Epithelial cell of proximal tubule (primary cell): ENCODE data around the gene QDPR. TPM values are rescaled to one million over a fixed set of nuclear protein-coding genes. Genes with fewer than 3 reads are reported as not detected.

Experiments
- DNase-seq: peaks from one replicate; pipeline ENCODE4 v3.0.0-alpha.2; 2011; ENCODE audit warnings: low read depth
- H3K4me3 ChIP-seq: 2 replicates; pipeline ENCODE4 v1.5.1; 2011; ENCODE audit warnings: low read depth, mild to moderate bottlenecking, low read length
- total RNA-seq: library from RNA; depleted of rRNA; stranded (reverse); fragments of >200 nt; gene quantifications from 2 replicates; pipeline ENCODE4 v1.2.3, GENCODE V29; 2015
- TF ChIP-seq, protein P1 (sequence below): conservative IDR thresholded peaks from 2 replicates; pipeline ENCODE4 v1.5.1; 2012; ENCODE audit warnings: low read depth, mild to moderate bottlenecking, low read length

The QDPR gene
- total RNA-seq, 1 donor from 2014 or later = 15.7 TPM

DNA sequence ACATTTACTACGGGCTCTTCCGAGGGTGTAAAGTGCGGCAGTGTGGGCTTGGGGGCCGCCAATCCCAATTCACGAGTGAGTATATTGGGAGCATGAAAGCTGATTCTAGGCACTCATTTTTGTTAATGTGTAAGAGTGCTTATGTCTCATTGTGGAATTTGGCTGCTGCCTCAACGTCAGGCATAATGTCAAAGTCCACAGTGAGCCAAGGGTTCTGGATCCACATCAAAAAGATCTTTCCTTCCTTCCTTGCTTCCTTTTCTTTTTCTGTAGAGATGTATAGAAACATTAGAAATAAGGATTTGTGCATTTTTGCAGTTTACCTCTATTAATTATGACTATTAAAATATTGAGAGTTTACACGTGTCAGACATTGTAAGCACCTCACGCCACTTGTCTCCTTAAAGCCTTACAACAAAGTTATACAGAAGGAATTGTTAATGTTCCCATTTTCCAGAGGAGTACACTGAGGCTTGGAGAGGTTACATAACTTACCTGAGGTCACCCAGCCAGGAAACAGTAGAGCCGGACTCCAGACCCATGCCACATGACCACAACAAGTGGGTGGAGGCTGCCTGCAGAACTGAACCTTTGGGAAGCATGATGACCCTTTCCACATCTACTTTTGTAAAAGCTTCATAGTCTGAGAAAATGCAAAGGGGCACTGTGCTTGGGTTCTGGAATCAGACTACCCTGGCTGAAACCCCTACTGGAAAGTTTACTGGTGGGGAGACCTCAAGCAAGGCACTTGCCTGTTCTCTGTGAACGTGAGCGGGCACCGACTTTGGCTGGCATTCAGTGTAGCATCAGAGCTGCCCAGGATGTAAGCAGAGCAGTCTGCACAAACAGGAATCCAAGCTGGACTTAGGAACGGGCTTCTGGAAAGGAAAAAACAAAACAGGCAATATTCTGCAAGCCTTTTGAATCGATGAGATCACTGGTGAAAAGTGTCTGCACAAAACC is 3.8 kb upstream of the QDPR start:
- TF ChIP-seq, protein P1, sequence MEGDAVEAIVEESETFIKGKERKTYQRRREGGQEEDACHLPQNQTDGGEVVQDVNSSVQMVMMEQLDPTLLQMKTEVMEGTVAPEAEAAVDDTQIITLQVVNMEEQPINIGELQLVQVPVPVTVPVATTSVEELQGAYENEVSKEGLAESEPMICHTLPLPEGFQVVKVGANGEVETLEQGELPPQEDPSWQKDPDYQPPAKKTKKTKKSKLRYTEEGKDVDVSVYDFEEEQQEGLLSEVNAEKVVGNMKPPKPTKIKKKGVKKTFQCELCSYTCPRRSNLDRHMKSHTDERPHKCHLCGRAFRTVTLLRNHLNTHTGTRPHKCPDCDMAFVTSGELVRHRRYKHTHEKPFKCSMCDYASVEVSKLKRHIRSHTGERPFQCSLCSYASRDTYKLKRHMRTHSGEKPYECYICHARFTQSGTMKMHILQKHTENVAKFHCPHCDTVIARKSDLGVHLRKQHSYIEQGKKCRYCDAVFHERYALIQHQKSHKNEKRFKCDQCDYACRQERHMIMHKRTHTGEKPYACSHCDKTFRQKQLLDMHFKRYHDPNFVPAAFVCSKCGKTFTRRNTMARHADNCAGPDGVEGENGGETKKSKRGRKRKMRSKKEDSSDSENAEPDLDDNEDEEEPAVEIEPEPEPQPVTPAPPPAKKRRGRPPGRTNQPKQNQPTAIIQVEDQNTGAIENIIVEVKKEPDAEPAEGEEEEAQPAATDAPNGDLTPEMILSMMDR = no peak
- DNase-seq = no peak
- no peak overlapping the region for H3K4me3 ChIP-seq

DNA sequence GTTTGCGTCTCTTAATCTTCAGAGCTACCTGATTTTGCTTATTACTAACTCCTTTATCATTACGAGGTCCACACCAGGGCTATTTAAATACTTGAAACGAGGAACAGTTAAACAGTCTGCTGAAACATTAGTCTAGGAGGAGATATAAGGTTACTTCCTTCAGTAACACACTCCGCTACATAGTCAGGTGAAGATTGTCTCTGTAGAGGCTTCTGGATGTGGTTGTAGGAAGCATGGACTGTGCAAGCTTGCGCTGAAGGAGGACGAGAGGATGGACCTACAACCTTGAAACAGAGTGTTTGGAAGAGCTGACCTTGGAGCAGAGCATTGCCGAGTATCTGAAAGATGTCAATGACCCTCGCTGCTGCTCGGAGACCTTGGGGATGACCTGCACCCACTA is 3.0 kb upstream of the QDPR start, which contains the start of gene CLRN2:
CLRN2 (plus strand) TSS at position 301 of the 400 bp plus-strand sequence. CDS start 102 bp downstream, outside the sequence.
- DNase-seq = no peak
- TF ChIP-seq, protein P1 = no peak
- no peak within 1 kb of the TSS for H3K4me3 ChIP-seq

DNA sequence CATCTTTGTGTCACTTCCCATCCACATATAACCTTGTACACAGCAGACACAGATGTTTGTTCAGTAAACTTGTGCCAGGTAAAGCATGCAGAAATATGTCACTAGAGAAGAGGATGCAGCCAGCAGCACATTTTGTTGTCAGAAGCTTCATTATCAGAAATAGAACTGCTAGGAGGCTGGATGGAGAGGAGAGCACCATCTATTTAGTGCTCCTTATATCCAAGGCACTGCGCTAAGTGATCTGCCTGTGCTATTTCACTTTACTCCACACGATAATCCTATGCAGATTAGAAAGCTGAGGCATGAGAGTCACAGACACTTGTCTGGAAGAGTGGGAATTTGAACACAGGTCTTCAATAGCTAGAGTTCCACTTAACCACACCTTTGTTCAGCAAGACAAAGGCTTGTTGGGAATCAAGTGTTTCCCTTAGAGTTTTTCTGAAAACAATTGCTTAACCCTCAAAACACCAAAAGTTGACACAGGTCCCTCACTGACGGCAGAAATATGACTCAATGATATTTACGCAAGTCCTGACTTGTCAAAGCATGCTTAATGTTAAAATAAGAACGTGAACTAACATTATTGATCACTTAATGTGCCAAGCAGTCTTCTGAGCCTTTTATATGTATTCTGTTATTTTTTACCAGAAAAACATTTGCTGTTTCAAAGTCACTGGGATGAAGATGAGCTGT is 1.2 kb upstream of the QDPR start:
- H3K4me3 ChIP-seq = no peak overlapping the region
- TF ChIP-seq, protein P1 = no peak
- no peak for DNase-seq

DNA sequence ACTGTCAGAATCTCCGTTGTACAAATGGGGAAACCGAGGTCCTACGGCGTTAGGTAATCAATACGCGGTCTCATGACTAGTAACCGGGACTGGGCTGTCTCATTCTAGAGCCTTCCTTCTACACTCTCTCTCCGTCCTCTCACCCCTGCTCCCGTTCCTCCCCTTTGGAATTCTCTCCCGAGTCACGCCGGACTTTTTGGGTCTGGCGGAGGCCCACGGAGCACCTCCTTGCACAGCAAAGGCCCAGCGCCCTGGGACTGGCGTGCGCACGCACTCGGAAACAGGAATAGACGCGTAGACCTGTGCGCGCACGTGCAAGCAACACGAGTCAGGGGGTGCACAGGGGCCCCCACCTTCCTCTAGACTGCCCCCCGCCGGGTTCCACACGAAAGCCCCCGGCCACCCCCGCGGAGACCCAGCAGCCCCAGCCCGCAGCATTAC is 361 bp downstream of the QDPR start:
- no peak for DNase-seq
- peak overlapping the region; percentile 79 for H3K4me3 ChIP-seq
- TF ChIP-seq, protein P1 = no peak

- no peak for DNase-seq
- TF ChIP-seq, protein P1 = no peak
- peak overlapping the region; percentile 79 for H3K4me3 ChIP-seq
Observed at GRCh38 chr4:17511051-17511450, 839 bp downstream of the QDPR start.

GRCh38 chr4:17510582-17510981 is 1.3 kb downstream of the QDPR start:
- peak overlapping the region; percentile 79 for H3K4me3 ChIP-seq
- TF ChIP-seq, protein P1 = peak; percentile 4

More at GRCh38 chr4:17510582-17510981, 1.3 kb downstream of the QDPR start:
- no peak for DNase-seq
